Spleen (tissue), 7 donors: ENCODE data around the gene MUC22.

Experiments used
- POLR2A ChIP-seq, 3 donors: fragments of 450-650 bp; IDR thresholded peaks; one replicate each; pipeline ENCODE4 v1.5.1; 2017; ENCODE audit warnings: antibody characterized with exemption in 3 of 3, mild to moderate bottlenecking in 1 of 3
- TF ChIP-seq, protein P1 (sequence below), 11 experiments: fragments of 200-600 bp in 7 of 11; fragments of 450-650 bp in 4 of 11; sonication (generic) in 4 of 11; IDR thresholded peaks in 8 of 11; conservative IDR thresholded peaks in 3 of 11; 1 replicate in 7 of 11; 2 replicates in 4 of 11; pipeline versions ENCODE4 v1.4.0 to v1.8.0; 2016 to 2021; ENCODE audit warnings: antibody characterized with exemption in 11 of 11, inconsistent platforms in 4 of 11, mild to moderate bottlenecking in 1 of 11
- donor health status: DM: no; HTN: no; CAD: no; lungs with moderate emphysema.
- donor health status: DM: no; HTN: no; CAD: no.
- donor health status: DM: no; HTN: no; CAD: no.

DNA sequence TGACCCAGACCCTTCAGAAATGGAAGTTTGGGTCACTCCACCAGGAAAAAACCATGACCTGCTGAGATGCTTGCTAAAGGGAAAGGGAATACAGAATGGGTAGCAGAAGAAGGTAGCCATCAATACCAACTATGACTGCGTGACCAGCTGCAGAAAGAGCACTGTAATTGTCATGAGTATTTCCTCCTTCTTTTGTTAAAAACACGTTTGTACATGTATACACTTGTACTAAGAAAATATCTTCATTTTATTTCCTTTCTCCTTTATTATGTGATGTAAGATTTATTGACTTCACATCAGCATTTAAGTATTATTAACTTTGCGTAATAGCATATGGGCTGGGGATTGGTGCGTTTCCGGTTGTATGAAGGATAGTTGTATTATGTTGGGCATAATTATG is 39.3 kb upstream of the MUC22 start:
- no peak for TF ChIP-seq POLR2A (IDR thresholded peaks at IDR 0.05)
- TF ChIP-seq, protein P1, sequence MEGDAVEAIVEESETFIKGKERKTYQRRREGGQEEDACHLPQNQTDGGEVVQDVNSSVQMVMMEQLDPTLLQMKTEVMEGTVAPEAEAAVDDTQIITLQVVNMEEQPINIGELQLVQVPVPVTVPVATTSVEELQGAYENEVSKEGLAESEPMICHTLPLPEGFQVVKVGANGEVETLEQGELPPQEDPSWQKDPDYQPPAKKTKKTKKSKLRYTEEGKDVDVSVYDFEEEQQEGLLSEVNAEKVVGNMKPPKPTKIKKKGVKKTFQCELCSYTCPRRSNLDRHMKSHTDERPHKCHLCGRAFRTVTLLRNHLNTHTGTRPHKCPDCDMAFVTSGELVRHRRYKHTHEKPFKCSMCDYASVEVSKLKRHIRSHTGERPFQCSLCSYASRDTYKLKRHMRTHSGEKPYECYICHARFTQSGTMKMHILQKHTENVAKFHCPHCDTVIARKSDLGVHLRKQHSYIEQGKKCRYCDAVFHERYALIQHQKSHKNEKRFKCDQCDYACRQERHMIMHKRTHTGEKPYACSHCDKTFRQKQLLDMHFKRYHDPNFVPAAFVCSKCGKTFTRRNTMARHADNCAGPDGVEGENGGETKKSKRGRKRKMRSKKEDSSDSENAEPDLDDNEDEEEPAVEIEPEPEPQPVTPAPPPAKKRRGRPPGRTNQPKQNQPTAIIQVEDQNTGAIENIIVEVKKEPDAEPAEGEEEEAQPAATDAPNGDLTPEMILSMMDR (IDR thresholded peaks at IDR 0.05 in 8 of 11, conservative IDR thresholded peaks at IDR 0.05 in 3 of 11): no peak
